K562 (cell line): ENCODE results near the gene DNMT3L.

Experiments
- JUND ChIP-seq, 2 experiments: IDR thresholded peaks; 2 replicates in 1 of 2; 3 replicates in 1 of 2; pipeline ENCODE4 v1.6.1; 2011; ENCODE audit warnings: borderline replicate concordance in 2 of 2, low read depth in 2 of 2, low read length in 2 of 2, improper control_type of control experiment in 1 of 2, missing biosample characterization in 1 of 2, missing genetic modification characterization in 1 of 2, missing genetic modification reagents in 1 of 2
- KDM5B ChIP-seq: fragments of 200-600 bp; sonication (generic); IDR thresholded peaks from 2 replicates; pipeline ENCODE4 v1.6.1; 2012; ENCODE audit warnings: low read depth, mild to moderate bottlenecking, moderate library complexity, low read length, control low read depth, inconsistent platforms; ENCODE audit not compliant: insufficient replicate concordance
- POLR2A ChIP-seq: fragments of 450-650 bp; conservative IDR thresholded peaks from 2 replicates; pipeline ENCODE4 v1.6.1; 2016
- POLR2AphosphoS2 ChIP-seq: IDR thresholded peaks from 2 replicates; pipeline ENCODE4 v1.6.1; 2012; ENCODE audit warnings: low read length, improper control_type of control experiment
- TF ChIP-seq, protein P1 (sequence below), 3 experiments: IDR thresholded peaks in 2 of 3; conservative IDR thresholded peaks in 1 of 3; 2 replicates each; pipeline ENCODE4 v1.5.1; 2011 to 2012; ENCODE audit warnings: low read length in 3 of 3, mild to moderate bottlenecking in 3 of 3, control low read depth in 2 of 3, improper control_type of control experiment in 1 of 3, inconsistent platforms in 1 of 3, low read depth in 1 of 3, mixed read lengths in 1 of 3, moderate library complexity in 1 of 3; ENCODE audit not compliant: insufficient read depth in 2 of 3
- TF ChIP-seq, protein P2 (sequence below): sonication (generic); formaldehyde crosslinking; IDR thresholded peaks from 2 replicates; pipeline ENCODE4 v1.8.1; 2022; ENCODE audit warnings: missing genetic modification reagents

DNA sequence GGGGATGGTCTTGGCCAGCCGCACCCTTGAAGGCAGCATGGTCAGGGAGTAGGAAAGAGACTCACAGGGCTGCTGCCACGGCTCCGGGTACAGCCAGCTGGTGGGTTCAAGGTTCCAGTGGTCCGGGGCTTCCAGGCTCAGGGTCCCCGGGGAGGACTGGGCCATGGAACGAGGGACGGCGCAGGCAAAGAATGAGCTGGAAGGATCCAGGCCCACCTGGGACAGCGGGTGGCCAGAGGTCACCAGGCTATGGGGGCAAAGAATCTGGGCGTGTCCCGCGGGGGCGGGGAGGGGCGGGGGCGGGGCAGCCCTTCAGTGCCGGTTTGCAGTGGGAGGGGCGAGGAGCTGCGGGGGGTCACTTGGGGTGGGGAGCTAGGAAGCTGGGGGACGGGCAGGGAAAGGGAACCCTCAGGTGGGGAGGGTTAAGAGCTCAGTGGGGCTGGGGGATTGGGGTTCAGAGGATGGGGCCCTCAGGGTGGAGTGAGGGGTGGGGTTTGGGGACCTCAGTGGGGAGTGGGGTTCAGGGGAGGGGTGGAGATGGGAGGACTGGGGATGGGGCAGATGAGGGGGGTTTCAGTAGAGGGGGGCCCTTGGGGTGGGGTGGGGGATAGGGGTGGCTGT, at the start of gene DNMT3L:
- TF ChIP-seq, protein P1, sequence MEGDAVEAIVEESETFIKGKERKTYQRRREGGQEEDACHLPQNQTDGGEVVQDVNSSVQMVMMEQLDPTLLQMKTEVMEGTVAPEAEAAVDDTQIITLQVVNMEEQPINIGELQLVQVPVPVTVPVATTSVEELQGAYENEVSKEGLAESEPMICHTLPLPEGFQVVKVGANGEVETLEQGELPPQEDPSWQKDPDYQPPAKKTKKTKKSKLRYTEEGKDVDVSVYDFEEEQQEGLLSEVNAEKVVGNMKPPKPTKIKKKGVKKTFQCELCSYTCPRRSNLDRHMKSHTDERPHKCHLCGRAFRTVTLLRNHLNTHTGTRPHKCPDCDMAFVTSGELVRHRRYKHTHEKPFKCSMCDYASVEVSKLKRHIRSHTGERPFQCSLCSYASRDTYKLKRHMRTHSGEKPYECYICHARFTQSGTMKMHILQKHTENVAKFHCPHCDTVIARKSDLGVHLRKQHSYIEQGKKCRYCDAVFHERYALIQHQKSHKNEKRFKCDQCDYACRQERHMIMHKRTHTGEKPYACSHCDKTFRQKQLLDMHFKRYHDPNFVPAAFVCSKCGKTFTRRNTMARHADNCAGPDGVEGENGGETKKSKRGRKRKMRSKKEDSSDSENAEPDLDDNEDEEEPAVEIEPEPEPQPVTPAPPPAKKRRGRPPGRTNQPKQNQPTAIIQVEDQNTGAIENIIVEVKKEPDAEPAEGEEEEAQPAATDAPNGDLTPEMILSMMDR (IDR thresholded peaks at IDR 0.05 in 2 of 3, conservative IDR thresholded peaks at IDR 0.05 in 1 of 3; ENCODE audit: insufficient read depth in 2 of 3, low read depth in 1 of 3, low read length in 3 of 3): no peak
- TF ChIP-seq POLR2A (no peak), JUND (IDR thresholded peaks at IDR 0.05; ENCODE audit: borderline replicate concordance, low read depth, low read length) (no peak), JUND (tag; IDR thresholded peaks at IDR 0.05; ENCODE audit: borderline replicate concordance, low read depth, low read length) (no peak), POLR2AphosphoS2 (no peak), KDM5B (no peak)
- TF ChIP-seq, protein P2, sequence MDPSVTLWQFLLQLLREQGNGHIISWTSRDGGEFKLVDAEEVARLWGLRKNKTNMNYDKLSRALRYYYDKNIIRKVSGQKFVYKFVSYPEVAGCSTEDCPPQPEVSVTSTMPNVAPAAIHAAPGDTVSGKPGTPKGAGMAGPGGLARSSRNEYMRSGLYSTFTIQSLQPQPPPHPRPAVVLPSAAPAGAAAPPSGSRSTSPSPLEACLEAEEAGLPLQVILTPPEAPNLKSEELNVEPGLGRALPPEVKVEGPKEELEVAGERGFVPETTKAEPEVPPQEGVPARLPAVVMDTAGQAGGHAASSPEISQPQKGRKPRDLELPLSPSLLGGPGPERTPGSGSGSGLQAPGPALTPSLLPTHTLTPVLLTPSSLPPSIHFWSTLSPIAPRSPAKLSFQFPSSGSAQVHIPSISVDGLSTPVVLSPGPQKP (CRISPR knock-in tag): no peak
